HG03354 (cell line): ENCODE data around the gene VMP1.
"Not testable (repeated sequence)": the region's sequence is repeated elsewhere in the genome, so short reads cannot be mapped to it uniquely, and the experiment has no call there.

Experiments
- ATAC-seq: cut with Tn5 transposase; IDR thresholded peaks from one replicate; pipeline ENCODE4 v1.9.1; 2021; ENCODE audit warnings: mild to moderate bottlenecking; ENCODE audit not compliant: unreplicated experiment, poor library complexity, severe bottlenecking

VMP1 gene

DNA sequence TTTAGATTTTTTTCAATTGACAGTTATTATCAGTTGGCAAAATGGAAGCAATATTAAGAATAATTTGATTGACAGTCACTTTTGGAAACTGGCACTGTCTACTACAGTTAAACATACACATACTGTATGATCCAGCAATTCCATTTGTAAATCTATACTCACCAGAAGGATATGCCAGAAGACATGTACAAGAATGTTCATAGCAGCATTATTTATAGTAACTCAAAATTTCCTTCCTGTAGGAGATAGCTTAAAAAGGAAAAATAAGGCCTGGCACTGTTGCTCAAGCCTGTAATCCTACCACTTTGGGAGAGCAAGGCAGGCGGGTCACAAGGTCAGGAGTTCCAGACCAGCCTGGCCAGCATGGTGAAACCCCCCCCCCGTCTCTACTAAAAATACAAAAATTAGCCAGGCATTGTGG is 89.3 kb downstream of the VMP1 start:
- no peak for ATAC-seq

DNA sequence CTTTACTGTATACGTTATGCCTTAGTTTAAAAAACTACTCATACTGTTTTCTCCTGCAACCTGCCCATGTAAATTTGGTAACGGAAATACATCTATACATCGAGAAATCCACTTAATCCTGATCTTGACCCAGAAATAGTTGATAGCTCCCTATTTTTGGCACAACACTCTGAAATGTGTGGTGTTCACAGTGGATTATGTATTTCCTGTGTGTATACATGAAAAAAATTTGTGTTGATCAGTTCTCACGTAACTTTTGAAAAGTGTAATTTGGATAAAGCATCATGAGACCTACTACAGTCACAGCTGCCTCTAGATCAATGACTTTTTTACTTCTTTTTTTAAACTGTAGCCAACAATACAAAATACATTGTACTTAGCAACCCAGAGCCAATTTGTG is 90.7 kb downstream of the VMP1 start:
- ATAC-seq: no peak

DNA sequence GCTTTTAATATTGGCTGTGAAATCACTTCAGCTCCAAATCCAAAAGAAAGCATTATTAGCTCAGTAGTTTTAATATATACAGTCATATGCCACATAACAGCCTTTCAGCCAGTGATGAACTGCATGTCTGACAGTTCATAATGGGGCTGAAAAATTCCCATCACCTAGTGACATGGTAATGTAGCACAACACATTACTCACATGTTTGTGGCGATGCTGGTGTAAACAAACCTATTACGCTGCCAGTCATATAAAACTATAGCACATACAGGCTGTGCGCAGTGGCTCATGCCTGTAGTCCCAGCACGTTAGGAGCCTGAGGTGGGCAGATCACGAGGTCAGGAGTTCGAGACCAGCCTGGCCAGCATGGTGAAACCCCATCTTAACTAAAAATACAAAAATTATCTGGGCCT is 93.1 kb downstream of the VMP1 start:
- ATAC-seq: no peak

GRCh38 chr17:59802160-59802559 is 94.7 kb downstream of the VMP1 start:
- ATAC-seq: no peak

DNA sequence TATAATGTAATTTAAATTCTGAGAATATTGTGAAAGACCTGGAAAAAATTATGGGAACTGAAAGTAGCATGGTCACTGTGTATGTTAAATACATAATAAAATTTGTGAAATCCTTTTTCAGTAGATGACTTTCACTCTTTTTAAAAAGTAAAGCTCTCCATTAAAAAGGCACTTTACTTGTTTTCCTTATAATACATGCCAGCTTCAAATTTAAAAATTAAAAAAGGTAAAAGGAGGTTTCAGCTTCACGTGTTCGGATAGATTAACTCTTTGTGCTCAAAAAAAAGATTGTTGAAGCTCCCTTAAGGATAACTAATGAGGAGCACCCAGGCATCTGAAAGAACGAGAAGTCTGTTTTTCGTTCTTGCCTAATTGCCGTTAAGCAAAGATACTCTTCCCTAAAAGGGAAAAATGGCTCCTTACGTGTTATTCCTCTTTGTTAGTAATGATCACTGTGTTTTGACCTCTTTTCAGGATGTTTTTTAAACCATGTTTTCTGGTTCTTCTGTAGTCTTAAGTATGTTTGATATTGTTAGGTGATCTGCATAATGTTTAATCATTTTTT is 97.5 kb downstream of the VMP1 start:
- ATAC-seq: no peak

DNA sequence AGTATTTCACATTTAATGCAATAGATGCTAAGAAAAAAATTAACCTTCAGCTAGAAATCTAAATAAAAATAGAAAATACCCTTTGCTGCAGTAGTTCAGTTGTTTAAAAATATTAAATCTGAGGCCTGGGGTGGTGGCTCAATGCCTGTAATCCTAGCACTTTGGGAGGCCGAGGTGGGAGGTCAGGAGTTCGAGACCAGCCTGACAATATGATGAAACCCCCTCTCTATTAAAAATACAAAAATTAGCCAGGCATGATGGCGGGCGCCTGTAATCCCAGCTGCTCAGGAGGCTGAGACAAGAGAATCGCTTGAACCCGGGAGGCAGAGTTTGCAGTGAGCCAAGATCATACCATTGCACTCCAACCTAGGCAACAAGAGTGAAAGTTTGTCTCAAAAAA is 98.9 kb downstream of the VMP1 start:
- ATAC-seq: not testable (repeated sequence)

DNA sequence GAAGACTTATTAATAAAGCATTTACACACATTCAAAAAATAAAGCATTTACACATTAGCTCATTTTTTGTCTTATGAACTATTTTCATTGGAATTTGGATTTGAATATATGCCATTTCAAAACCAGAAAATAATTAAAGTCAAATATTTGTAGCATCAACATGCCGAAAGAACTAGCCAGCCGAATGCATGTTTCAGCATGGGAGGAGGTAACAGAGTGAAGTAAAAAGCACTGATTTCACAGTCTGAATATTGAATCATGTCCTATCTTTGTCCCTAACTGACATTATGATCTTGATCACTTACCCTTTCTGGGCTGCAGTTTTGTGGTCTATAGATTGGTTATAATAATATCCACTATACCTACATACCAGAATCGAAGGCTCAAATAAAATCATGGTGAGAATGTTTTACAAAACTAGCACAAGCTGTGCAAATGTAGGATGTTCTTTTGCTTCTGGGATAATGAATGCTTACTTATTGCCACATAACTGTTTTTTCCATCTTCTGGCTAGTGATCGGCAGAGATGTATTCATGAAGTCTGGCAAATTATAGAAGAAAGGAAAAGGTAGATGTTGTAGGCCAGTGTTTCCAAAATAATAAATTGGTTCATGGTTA is 100.5 kb downstream of the VMP1 start:
- ATAC-seq: no peak

DNA sequence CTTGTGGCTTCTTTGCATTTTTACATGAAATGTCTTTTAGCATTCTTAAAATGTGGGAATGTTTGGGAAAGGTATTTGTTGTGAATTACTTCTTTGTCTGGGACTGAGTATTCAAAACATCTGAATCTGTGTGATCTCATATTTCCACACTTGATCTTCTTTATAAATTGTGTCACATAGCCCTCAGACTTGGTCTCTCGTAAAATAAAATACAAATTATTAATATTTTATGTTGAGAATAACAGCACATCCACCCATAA is 103.4 kb downstream of the VMP1 start:
- ATAC-seq: no peak

DNA sequence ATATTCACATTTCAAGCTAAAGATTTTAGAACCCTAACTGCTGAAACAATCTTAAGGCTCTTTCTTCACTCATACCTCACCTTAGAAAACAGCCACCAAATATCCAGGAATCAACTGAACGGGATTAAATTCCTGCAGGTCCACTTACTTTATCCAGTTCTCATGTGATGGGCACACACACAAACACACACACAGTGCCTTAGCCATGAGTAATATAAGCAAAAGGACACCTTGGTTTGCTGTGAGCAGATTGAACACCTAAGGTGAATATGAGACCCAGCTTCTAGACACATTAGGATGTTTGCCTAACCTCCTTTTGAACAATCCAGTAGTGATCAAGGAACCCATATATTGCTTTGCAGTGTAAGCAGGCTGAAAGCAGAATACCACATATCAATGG is 103.8 kb downstream of the VMP1 start:
- no peak for ATAC-seq

DNA sequence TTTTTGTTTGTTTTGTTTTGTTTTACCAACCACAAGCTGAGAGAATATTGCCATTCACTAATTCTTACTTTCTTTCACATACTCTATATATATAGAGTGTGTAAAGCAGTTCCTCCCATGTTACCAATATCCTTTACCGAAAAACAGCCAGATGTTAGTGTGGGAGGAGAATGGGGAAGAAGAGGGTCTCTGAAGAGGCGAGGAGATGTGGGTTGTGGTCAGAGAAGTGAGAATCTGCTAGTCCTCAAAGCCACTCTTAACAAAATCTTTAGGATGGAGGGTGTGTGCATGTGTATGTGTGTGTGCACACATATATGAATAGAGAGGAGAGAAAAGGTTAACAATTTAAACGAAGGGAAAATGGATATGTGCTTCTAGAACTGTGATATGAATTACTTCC is 104.7 kb downstream of the VMP1 start:
- ATAC-seq: no peak

- ATAC-seq: no peak
Observed at GRCh38 chr17:59814276-59814675, 106.8 kb downstream of the VMP1 start.

DNA sequence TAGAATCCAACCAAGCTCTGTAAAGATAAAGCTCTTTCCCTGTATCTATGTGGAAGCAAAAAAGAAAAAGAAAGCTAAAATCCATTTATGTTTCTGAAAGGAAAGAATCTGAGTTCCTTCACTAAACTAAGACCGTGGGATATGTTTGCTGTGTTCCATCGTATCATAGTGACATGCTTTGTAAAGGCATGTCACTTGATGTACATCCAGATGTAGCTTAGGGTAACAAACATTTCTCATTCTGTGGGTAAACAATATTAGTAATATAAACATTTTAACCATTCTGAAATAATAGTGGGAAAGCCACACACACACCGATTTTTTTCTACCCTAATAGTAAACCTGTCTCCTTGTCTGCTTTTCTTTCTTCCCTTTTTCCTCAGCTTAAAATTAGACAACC is 107.2 kb downstream of the VMP1 start:
- no peak for ATAC-seq

GRCh38 chr17:59815965-59816364 is 108.5 kb downstream of the VMP1 start:
- no peak for ATAC-seq

DNA sequence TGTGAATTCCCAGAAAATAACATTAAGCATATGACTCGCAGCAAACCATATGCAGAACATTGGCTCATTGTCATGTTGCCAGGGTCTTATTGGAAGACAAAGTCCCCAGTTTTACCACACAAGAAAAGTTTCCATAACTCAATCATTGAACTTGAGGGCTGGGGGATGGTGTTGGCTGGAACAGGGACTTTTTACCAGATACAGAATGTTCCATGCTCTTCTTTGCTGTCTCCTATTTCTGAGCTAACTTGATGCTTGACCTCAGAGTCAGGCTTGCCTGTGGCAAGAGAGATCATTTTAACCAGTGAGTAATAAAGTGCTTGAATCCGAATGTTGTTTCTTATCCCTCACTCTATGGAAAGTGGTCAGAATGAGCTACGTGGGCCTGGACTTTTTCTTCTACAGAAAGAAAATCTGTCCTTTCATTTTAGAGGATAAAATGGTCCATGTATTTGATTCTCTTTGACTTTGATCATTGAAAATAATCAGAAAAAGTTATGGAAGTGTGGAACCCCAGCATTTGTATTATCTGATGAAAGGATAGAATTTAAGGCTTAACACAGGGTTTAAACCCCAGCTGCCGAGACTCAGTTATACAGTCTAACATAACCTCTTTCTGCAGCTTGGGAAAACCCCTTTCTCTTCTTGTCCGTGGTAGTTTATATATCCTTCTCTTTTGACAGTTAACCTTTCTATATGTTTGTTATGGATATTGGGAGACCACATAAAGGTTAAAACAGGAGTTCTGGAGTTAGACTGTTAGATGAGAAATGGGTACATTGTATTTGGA is 118.3 kb downstream of the VMP1 start:
- ATAC-seq: no peak

GRCh38 chr17:59826706-59827453 is 119.4 kb downstream of the VMP1 start:
- ATAC-seq: no peak

DNA sequence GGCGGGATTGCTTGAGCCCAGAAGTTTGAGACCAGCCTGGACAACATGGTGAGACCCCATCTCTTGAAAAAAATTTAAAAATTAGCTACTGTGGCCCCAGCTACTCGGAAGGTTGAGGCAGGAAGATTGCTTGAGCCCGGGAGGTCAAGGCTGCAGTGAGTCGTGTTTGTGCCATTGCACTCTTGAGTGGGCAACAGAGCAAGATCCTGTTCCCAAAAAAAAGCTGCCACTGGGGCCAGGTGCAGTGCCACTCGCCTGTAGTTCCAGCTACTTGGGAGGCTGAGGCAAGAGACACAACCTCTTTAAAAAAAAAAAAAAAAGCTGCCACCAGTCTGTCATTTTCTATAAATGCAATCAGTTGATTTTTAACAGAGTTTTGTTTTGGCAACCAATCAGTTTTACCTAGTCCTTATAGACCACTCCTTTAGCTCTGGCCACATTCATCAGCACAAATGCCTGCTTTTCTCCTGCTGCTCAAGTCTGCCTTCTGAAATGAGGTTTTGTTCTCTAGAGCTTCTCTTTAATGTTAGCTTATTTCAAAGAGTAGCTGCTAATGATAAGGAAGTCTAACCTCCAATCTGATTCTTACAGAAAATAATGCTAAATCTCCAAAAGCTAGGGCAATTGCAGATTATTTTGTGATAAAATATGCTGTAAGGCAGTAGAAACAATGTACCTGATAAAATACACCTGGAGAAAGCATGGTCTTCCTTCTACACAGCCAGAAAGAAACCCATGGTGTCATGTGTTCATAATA is 120.4 kb downstream of the VMP1 start:
- peak; percentile 39 for ATAC-seq

GRCh38 chr17:59828478-59828760 is 121.0 kb downstream of the VMP1 start:
- ATAC-seq: no peak

- not testable (repeated sequence) for ATAC-seq
Observed at GRCh38 chr17:59828819-59829216, 121.4 kb downstream of the VMP1 start.

DNA sequence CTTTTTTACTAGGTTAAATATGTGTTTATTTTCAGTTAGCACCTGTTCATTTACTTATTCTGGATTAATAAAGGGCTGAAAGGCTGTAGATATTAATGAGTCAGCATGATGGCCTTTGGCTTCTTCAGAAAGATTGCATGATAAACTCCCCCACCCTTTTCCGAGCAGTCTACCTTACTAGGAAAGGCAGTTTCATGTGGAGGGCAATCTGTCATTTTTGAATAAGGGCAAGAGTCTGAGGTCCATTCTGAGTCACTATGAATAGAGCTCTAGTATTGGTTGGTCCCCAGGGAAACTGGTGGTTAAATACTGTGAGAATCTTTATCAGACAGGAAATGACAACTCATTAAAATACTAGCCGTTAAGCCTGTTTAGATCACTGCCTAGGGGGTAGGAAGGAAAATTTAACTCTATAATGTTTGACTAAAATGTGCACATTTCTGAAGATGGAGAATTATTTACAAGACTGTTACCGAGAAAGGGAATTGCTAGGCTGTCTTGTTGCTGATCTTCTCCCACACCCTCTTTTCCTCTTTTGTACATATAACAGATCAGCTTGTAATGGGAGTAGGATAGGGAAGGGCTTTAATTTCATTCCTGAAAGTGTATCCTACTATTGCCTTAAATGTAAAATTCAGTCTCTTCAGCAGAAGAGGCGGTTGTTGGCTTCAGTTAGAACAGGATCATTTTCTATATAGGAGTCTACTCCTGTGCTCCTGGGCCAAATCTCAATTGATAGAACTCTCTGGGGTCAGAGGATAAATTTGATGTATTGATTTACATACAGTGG is 122.0 kb downstream of the VMP1 start:
- peak; percentile 73 for ATAC-seq
